GM23338 (cell line): Measurements from ENCODE around the gene PTPRQ.

Source experiments
- CTCF ChIP-seq, 2 experiments: fragments of 200-600 bp in 1 of 2; sonication (generic) in 1 of 2; conservative IDR thresholded peaks; 2 replicates each; pipeline versions ENCODE4 v1.5.1 to v1.6.1; 2016 to 2017; ENCODE audit warnings: antibody characterized with exemption in 2 of 2, low read depth in 2 of 2, mild to moderate bottlenecking in 2 of 2, moderate library complexity in 1 of 2
- EZH2 ChIP-seq: fragments of 200-600 bp; sonication (generic); IDR thresholded peaks from one replicate; pipeline ENCODE4 v1.8.0; 2017; ENCODE audit warnings: antibody characterized with exemption, mild to moderate bottlenecking, low read depth; ENCODE audit not compliant: unreplicated experiment
- EZH2phosphoT487 ChIP-seq: fragments of 200-600 bp; sonication (generic); IDR thresholded peaks from one replicate; pipeline ENCODE4 v1.8.1; 2018; ENCODE audit warnings: antibody characterized with exemption; ENCODE audit not compliant: unreplicated experiment
- POLR2AphosphoS5 ChIP-seq: IDR thresholded peaks from 2 replicates; pipeline ENCODE4 v1.6.1; 2016; ENCODE audit warnings: antibody characterized with exemption, low read depth
- REST ChIP-seq: IDR thresholded peaks from one replicate; pipeline ENCODE4 v1.6.1; 2018; ENCODE audit warnings: antibody characterized with exemption; ENCODE audit not compliant: unreplicated experiment

- TF ChIP-seq EZH2phosphoT487: no peak
- no peak for TF ChIP-seq REST
- TF ChIP-seq CTCF (conservative IDR thresholded peaks at IDR 0.05; ENCODE audit: low read depth in 2 of 2): no peak
- TF ChIP-seq POLR2AphosphoS5: no peak
- TF ChIP-seq EZH2: no peak
These were observed 181.0 kb downstream of the PTPRQ start for GRCh38 chr12:80625051-80625450.
